ENCODE data around the gene AKNAD1.

AKNAD1 gene

DNA sequence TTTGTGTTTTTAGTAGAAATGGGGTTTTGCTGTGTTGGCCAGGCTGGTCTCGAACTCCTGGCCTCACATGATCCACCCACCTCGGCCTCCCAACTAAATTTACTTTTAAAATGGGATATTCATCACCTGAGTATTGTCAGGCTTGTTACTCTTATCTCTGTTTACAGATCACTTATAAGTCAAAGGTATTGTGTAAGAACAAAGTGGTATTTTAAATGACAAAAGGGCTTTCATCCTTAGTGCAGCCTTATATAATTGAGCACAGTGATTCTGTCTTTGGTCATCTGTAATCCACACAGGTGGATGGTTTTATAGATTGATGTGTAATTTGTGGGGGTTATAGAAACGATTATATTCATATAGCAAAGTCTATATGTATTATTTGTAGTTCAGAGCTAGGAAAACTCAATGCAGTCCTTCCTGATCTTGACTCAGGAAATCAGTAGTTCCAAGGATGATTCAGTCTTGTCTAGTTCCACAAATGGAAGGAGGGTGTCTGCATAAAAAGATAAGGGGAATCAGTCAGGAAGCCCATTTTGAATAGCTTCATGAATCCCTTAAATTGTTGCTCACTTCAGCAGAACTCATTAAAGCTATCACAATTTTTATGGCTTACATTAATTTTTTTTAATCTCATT lies 75.8 kb downstream of the AKNAD1 start:
- TF ChIP-seq, protein P1, sequence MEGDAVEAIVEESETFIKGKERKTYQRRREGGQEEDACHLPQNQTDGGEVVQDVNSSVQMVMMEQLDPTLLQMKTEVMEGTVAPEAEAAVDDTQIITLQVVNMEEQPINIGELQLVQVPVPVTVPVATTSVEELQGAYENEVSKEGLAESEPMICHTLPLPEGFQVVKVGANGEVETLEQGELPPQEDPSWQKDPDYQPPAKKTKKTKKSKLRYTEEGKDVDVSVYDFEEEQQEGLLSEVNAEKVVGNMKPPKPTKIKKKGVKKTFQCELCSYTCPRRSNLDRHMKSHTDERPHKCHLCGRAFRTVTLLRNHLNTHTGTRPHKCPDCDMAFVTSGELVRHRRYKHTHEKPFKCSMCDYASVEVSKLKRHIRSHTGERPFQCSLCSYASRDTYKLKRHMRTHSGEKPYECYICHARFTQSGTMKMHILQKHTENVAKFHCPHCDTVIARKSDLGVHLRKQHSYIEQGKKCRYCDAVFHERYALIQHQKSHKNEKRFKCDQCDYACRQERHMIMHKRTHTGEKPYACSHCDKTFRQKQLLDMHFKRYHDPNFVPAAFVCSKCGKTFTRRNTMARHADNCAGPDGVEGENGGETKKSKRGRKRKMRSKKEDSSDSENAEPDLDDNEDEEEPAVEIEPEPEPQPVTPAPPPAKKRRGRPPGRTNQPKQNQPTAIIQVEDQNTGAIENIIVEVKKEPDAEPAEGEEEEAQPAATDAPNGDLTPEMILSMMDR (IDR thresholded peaks at IDR 0.05; ENCODE audit: low read depth, low read length), result no peak
- H3K4me3 ChIP-seq (ENCODE audit: low read depth, low read length), result no peak overlapping the region

DNA sequence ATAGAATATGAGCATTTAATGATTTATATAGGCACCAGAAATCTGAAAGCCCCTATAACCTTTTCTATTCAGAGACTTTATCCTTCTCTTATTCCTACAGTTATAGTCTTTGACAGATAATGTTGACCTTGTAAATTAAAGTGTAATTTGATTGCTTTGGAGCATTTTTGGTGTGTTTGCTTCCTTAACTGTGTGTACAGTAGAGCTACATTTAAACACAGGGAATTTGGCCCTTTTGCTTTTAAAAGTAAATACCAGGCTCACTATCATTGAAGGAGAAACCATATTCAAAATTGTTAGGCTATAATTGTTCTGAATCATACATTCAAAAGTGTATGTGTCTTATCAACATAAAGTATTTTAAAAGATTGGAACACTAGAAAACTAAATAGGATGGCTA lies 77.4 kb downstream of the AKNAD1 start:
- TF ChIP-seq, protein P1 (IDR thresholded peaks at IDR 0.05; ENCODE audit: low read depth, low read length), result no peak

DNA sequence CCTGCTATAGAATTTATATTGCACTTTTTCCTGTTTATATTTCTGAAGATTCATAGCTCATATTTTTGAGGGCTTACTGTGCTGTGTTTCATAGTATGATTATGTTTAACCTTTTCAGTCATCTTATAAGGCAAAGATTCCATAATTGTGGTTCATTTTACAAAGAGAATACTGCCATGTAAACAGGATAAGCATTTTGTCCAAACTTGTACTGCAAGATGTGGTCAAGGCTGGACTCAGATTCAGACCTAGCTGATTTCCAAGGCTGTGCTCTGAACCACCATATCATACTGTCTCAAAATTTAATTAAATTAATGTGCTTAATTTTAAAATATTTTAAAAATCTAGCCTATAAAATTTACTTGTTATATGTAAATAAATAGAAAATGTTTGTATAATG lies 79.1 kb downstream of the AKNAD1 start:
- TF ChIP-seq, protein P1 (IDR thresholded peaks at IDR 0.05; ENCODE audit: low read depth, low read length), result no peak
- no peak overlapping the region for H3K4me3 ChIP-seq (ENCODE audit: low read depth, low read length)

More for the DNA sequence above, 77.4 kb downstream of the AKNAD1 start:
- no peak overlapping the region for H3K4me3 ChIP-seq (ENCODE audit: low read depth, low read length)

DNA sequence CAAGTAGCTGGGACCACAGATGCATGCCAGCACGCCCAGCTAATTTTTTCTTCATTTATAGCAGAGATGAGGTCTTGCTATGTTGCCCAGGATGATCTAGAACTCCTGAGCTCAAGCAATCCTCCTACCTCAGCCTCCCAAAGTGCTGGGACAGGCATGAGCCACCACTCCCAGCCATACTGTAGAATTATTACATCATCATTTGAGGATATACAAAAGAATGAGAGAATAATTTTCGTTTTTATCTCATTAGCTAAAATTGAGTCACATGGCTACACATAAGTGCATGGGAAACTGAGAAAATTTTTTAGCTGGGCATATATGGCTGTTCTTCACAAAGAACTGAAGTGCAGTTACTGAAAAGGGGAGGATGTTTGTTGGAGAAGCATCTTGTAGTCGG lies 89.2 kb downstream of the AKNAD1 start:
- TF ChIP-seq, protein P1 (IDR thresholded peaks at IDR 0.05; ENCODE audit: low read depth, low read length), result no peak
- no peak overlapping the region for H3K4me3 ChIP-seq (ENCODE audit: low read depth, low read length)

DNA sequence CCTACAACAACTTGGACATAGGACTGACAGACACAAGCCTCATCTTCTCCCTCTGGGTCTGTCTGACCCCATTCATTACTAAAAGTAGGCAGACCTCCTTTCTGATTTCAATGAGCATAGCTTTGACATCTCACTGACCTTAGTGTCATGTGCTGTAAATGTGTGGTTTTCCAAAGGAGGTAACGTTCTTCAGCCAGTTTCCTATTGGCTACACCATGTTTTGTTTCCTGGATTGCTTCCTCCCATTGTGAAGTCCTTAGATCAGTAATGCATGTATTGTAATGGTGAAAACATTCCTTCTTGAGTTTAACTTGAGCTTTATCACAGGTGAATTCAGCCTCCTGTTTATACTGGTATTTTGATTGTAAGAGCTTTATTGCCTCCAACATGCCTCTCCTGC lies 89.8 kb downstream of the AKNAD1 start:
- no peak overlapping the region for H3K4me3 ChIP-seq (ENCODE audit: low read depth, low read length)
- TF ChIP-seq, protein P1 (IDR thresholded peaks at IDR 0.05; ENCODE audit: low read depth, low read length), result no peak

All from WI38 (cell line).